ENCODE measurements around the gene AKR1B1.

The AKR1B1 gene

DNA sequence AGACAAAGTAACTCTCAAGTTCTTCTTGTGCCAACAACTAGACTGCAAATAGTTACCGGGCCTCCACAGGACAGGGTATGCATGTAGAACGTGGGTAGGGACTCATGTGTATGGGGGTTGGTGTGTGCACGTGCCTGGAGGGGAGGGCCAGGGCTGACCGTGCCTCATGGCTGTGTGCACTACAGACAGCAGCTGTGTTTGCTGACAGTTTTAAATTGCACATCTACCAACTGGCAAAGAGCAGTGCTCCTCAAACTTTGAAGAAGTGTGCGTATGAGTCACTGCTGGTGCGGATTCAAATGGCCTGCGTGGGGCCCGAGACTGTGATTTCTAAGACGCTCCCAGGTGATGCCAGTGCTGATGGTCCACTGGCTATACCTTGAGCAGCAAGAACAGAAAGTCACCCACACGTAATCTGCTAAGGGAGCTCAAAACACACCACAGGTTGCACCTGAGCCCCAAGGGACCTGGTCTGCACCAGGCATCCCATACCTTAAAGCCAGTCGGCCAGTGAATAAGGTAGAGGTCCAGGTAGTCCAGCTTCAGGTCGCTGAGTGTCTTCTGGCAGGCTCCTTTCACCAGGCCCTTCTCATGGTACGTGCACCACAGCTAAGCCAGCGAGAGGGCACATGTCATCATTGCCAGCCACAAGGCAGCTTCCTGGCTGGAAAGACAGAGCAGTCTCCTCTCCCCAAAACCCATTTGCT, 8.5 kb downstream of the AKR1B1 start:
- Mint-ChIP-seq H3K9me3 (no peaks in the 10 kb centered on the region), H3K36me3 (ENCODE audit: insufficient read depth) (peaks cover 22% of the 10 kb centered on the region), H3K4me1 (peaks cover 29% of the 10 kb centered on the region), H3K27me3 (no peaks in the 10 kb centered on the region), H3K4me3 (no peak overlapping the region), H3K27ac (ENCODE audit: low read depth) (no peak overlapping the region)
- DNase-seq (ENCODE audit: low spot score in 2 of 2) (no peak), ATAC-seq (replicated peaks; ENCODE audit: extremely low read depth, poor library complexity, severe bottlenecking) (no peak)

DNA sequence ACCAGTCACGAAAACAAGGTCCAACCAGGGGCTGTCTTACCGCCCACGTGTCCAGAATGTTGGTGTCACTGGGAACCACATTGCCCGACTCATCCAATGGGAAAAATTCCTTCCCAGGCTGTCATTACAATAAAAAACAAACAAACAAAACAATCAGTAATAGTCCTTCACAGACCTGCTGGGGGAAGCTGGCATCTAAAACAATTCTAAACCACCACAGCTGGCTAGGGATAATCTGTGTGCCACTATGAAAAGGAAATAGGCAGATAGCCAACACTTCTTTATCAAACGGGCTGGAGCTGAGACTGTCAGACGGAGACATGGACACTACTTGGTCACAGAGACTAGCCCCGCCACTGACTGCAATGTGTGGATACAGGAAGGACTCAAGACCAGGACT, 9.2 kb downstream of the AKR1B1 start:
- Mint-ChIP-seq H3K27me3 (no peaks in the 10 kb centered on the region), H3K27ac (ENCODE audit: low read depth) (no peak overlapping the region), H3K36me3 (ENCODE audit: insufficient read depth) (peaks cover 25% of the 10 kb centered on the region), H3K4me1 (peaks cover 22% of the 10 kb centered on the region), H3K4me3 (no peak overlapping the region), H3K9me3 (no peaks in the 10 kb centered on the region)
- ATAC-seq (replicated peaks; ENCODE audit: extremely low read depth, poor library complexity, severe bottlenecking) (no peak), DNase-seq (ENCODE audit: low spot score in 2 of 2) (no peak)

DNA sequence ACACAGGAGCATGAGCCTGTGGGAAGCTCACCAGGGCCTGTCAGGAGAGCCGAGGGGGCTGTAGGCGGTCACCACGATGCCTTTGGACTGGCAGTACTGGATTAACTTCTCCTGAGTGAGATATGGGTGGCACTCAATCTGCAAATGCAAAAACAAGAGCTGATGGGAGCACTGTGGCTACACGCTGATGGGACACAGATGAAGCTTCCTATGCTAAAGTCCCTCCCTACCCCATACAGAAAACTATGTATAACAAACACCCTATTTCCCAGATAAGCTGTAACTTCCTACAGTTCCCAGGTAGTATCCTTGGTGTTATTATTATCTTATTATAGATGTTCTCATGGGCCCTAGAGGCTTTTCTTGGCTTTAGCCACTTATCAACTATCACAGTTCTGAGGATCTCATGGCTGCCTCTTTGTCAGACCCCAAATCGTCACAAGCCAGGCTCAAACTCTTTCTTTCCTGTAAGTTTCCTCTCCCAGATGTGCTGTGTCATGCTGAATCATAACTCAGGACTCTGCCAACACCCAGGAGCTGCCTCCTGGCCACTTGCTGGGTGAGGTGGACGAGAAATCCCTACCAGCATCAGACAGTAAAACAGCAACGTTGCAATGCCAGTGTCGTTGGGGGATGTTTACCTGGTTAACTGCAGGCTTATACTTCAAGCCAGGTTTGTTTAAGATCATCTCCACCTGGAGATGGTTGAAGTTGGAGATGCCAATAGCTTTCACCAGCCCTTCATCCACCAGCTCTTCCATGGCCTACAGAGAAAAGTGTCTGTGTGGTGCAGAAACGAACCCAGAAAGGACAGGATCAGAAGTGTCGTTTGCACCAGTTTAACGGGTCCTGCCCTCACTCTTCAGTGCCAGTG, 10.3 kb downstream of the AKR1B1 start:
- H3K36me3 Mint-ChIP-seq (ENCODE audit: insufficient read depth), result peaks cover 30% of the 10 kb centered on the region
- no peak overlapping the region for H3K27ac Mint-ChIP-seq (ENCODE audit: low read depth)
- peaks cover 11% of the 10 kb centered on the region for H3K4me1 Mint-ChIP-seq
- DNase-seq (ENCODE audit: low spot score in 2 of 2), result no peak
- no peaks in the 10 kb centered on the region for H3K27me3 Mint-ChIP-seq
- no peak overlapping the region for H3K4me3 Mint-ChIP-seq
- ATAC-seq (replicated peaks; ENCODE audit: extremely low read depth, poor library complexity, severe bottlenecking), result no peak
- H3K9me3 Mint-ChIP-seq, result no peaks in the 10 kb centered on the region

DNA sequence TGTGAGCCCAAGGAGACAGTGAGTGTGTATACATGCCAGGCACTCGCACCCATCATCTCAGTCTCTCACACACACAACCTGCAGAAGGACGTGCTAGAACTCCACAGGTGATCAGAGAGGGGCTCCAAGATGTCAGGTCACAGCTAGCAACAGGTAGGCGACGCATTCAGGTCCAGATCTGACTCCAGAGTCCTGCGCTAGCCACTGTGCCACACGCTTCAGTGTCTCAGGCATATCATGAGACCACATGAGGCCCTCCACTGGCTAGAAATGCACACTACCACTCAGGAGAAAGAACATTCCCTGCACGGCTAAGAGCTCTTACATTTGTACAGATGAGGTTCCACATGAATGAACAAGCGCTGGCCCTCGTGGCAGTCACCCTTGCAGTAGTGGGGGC, 11.5 kb downstream of the AKR1B1 start:
- Mint-ChIP-seq H3K9me3 (no peaks in the 10 kb centered on the region), H3K36me3 (ENCODE audit: insufficient read depth) (peaks cover 36% of the 10 kb centered on the region), H3K4me3 (no peak overlapping the region), H3K27me3 (no peaks in the 10 kb centered on the region), H3K27ac (ENCODE audit: low read depth) (no peak overlapping the region), H3K4me1 (peaks cover 5% of the 10 kb centered on the region)
- DNase-seq (ENCODE audit: low spot score in 2 of 2) (no peak), ATAC-seq (replicated peaks; ENCODE audit: extremely low read depth, poor library complexity, severe bottlenecking) (no peak)

DNA sequence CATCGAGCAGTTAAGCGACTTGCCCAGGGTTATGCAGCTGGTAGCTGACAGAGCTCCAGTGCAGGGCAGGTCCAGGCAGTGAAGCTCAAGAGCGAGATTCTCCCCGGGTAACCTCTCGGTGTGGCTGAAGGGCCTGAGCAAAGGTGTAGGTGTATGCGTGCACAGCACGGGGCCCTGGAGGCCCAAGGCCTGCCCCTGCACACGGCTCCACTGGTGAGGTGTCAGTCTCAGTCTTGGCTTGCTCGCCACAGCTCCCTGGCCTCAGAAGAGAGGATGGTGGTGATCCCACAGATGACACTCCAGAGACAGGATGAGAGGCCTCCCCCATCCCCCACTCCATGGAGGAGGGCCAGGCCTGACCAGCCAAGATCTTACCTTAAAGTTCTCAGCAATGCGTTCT, 12.0 kb downstream of the AKR1B1 start:
- peaks cover 36% of the 10 kb centered on the region for H3K36me3 Mint-ChIP-seq (ENCODE audit: insufficient read depth)

DNA sequence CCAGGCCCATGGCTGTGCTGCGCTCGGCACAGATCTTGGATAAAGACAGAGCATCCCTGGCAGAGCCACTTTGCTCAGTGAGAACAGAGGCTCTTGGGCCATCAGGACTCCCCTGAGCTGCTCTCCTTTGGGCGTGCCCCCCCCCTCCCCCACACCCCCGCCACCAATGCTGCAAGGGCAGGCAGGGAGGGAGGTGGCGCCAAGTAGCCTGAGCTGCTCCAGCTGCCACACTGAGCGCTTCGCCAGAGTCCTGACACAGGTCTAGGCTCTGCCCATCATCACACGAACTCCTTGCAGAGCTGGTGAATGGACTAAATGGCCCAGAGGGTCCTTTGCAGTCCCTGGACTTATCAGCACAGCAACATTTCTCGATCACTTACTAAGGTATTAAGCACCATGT, 12.5 kb downstream of the AKR1B1 start:
- Mint-ChIP-seq H3K36me3 (ENCODE audit: insufficient read depth) (peaks cover 36% of the 10 kb centered on the region), H3K27ac (ENCODE audit: low read depth) (no peak overlapping the region), H3K4me1 (no peaks in the 10 kb centered on the region), H3K9me3 (no peaks in the 10 kb centered on the region), H3K27me3 (no peaks in the 10 kb centered on the region), H3K4me3 (no peak overlapping the region)
- DNase-seq (ENCODE audit: low spot score in 2 of 2) (no peak), ATAC-seq (replicated peaks; ENCODE audit: extremely low read depth, poor library complexity, severe bottlenecking) (no peak)

More for the DNA sequence above, 12.0 kb downstream of the AKR1B1 start:
- no peak overlapping the region for H3K4me3 Mint-ChIP-seq
- H3K4me1 Mint-ChIP-seq, result peaks cover under 1% of the 10 kb centered on the region
- no peaks in the 10 kb centered on the region for H3K9me3 Mint-ChIP-seq
- H3K27ac Mint-ChIP-seq (ENCODE audit: low read depth), result no peak overlapping the region
- ATAC-seq (replicated peaks; ENCODE audit: extremely low read depth, poor library complexity, severe bottlenecking) (no peak), DNase-seq (ENCODE audit: low spot score in 2 of 2) (no peak)
- H3K27me3 Mint-ChIP-seq, result no peaks in the 10 kb centered on the region

DNA sequence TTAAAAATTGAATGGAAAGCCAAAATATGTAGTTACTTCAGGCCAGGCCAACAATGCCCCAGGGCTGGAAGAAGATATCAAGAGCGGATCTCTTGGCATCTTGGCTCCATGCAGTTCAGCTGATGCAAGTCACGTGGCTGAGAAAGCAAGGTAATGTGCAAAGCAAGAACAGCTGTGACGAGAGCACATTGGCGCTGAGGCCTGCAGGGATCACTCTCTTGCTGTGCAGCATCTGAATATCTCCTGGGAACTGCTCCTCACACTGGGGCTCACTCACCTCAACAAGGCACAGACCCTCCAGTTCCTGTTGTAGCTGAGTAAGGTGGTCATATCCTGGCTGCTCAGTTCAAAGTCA, 14.0 kb downstream of the AKR1B1 start:
- H3K27me3 Mint-ChIP-seq, result no peaks in the 10 kb centered on the region

DNA sequence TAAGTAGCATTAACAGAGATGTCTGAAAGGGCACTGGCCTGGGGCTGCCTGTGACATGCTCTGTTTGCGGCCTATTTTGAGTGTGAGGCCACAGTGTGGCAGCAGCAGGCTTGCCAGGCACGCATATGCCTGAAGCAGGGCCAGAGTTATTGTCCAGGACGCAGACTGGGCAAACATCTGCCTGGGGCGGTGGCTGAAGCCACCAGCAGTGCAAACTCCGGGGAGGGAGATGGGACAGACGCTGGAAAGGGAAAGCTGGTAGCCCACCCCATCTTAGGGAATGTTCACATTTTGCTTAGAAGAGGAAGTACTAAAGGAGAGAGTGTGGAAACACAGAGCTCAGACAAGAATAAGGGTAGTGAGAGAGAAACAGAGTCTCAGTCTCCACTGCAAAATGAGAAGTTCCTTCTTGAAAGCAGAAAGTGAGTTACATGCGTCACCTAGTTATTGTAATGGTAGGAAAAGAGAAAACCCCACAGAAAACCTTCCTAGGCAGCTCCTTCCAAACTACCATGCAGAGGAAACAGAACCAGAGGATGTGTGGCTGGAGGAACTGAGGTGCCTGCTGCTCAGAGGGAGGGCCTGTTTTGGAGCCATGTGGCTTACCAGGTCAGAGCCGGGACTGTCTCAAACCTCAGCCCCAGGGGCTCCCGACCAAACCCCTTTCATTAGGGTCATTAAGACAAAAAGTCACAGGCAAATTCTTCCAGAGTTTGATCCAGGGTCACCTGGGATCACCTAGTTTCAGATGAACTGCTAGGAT, 14.5 kb downstream of the AKR1B1 start:
- Mint-ChIP-seq H3K4me3 (no peak overlapping the region), H3K9me3 (no peaks in the 10 kb centered on the region), H3K4me1 (no peaks in the 10 kb centered on the region), H3K27ac (ENCODE audit: low read depth) (no peak overlapping the region), H3K36me3 (ENCODE audit: insufficient read depth) (peaks cover 32% of the 10 kb centered on the region), H3K27me3 (no peaks in the 10 kb centered on the region)
- DNase-seq (ENCODE audit: low spot score in 2 of 2) (no peak), ATAC-seq (replicated peaks; ENCODE audit: extremely low read depth, poor library complexity, severe bottlenecking) (no peak)

More for the DNA sequence above, 14.0 kb downstream of the AKR1B1 start:
- no peak overlapping the region for H3K27ac Mint-ChIP-seq (ENCODE audit: low read depth)
- H3K9me3 Mint-ChIP-seq, result no peaks in the 10 kb centered on the region
- ATAC-seq (replicated peaks; ENCODE audit: extremely low read depth, poor library complexity, severe bottlenecking) (no peak), DNase-seq (ENCODE audit: low spot score in 2 of 2) (no peak)
- H3K4me1 Mint-ChIP-seq, result no peaks in the 10 kb centered on the region
- no peak overlapping the region for H3K4me3 Mint-ChIP-seq
- peaks cover 35% of the 10 kb centered on the region for H3K36me3 Mint-ChIP-seq (ENCODE audit: insufficient read depth)

DNA sequence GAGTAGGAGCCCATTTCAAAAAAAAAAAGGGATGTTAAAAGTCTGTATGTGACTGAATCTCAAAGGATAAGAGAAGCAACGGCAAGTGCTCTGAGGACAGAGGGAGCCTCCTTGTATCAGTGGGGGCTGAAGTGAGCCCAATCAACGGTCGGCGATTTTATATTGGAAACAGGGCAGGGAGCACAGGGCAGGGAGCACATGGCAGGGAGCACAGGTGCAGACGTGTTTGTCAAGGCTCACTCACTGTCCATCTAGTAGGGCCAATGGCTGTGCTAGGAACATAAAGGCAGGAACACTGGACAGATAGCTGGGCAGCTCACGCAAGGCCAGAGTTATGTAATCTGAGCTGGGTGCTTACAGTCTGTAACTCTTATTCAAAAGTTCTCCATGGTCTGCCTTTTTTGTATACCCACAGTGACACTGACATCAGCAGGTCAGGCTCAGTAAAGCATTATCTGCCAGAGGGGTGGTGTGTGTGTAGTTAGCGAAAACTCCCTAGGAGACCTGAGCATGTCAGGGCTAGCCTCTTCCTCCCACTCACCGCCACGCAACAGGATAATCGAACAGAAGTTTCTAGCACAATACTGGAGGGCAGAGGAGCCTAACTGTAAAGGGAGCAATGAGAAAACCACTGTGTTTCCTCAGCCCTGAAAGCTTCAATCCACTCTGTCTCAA, 15.4 kb downstream of the AKR1B1 start:
- DNase-seq (ENCODE audit: low spot score in 2 of 2) (no peak), ATAC-seq (replicated peaks; ENCODE audit: extremely low read depth, poor library complexity, severe bottlenecking) (no peak)
- Mint-ChIP-seq H3K27me3 (no peaks in the 10 kb centered on the region), H3K9me3 (peaks cover 4% of the 10 kb centered on the region), H3K4me3 (no peak overlapping the region), H3K27ac (ENCODE audit: low read depth) (no peak overlapping the region), H3K4me1 (no peaks in the 10 kb centered on the region), H3K36me3 (ENCODE audit: insufficient read depth) (peaks cover 28% of the 10 kb centered on the region)

DNA sequence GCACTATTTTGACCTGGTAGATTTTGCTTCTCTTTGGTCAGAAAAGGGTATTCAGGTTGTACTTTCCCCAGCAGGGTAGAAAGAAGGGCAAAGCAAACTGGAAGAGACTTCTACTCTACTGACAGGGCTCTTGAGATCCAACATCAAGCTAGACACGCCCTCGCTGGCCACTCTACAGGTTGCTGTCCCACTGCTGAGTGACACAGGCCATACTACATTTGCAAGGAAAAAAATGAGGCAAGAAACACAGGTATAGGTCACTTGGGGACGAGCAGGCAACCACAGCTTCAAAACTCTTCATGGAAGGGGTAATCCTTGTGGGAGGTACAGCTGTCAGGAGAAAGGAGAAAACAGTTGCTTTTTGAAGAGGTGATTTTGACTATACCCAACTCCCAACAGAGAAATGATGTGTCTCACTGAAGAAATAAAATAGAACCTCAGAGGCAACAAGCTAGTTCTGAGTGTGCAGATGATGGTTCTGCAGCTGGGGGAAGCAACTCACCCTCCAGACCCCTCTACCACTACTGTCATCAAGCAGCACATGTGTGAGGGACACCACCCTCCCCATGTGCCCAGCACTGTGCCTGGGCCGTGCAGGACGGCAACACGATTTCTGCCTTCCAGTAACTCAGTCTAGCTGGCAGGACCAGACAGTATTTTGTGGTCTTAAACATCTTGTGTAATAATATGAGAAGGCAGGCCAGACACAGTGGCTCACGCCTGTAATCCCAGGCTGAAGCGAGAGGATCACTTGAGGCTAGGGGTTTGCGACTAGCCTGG, 16.3 kb downstream of the AKR1B1 start:
- H3K36me3 Mint-ChIP-seq (ENCODE audit: insufficient read depth), result peaks cover 25% of the 10 kb centered on the region
- no peaks in the 10 kb centered on the region for H3K27me3 Mint-ChIP-seq
- no peak overlapping the region for H3K4me3 Mint-ChIP-seq
- DNase-seq (ENCODE audit: low spot score in 2 of 2), result no peak
- H3K27ac Mint-ChIP-seq (ENCODE audit: low read depth), result no peak overlapping the region
- peaks cover 5% of the 10 kb centered on the region for H3K9me3 Mint-ChIP-seq
- H3K4me1 Mint-ChIP-seq, result no peaks in the 10 kb centered on the region
- no peak for ATAC-seq (replicated peaks; ENCODE audit: extremely low read depth, poor library complexity, severe bottlenecking)

DNA sequence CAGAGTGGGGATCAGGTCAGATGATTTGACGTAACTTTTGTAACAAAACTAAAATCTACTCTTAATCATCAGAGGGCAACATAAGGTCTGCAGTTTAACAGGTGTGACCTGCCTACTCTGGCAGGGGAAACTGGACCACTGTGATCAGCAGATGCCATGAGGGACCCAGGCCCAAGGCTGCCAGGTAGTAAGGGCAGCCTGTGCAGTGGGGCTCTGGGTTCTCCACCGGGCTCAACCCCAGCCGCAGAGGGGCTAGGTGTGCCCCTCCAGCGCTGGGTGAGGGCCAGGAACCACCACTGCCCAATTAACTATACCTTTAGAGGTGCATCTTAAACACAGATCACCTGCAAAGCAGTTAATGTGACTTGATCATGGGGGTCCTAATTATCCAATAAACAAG, 17.6 kb downstream of the AKR1B1 start:
- DNase-seq (ENCODE audit: low spot score in 2 of 2) (no peak), ATAC-seq (replicated peaks; ENCODE audit: extremely low read depth, poor library complexity, severe bottlenecking) (no peak)
- Mint-ChIP-seq H3K36me3 (ENCODE audit: insufficient read depth) (peaks cover 25% of the 10 kb centered on the region), H3K27ac (ENCODE audit: low read depth) (no peak overlapping the region), H3K4me1 (no peaks in the 10 kb centered on the region), H3K9me3 (peaks cover 5% of the 10 kb centered on the region), H3K27me3 (no peaks in the 10 kb centered on the region), H3K4me3 (no peak overlapping the region)

DNA sequence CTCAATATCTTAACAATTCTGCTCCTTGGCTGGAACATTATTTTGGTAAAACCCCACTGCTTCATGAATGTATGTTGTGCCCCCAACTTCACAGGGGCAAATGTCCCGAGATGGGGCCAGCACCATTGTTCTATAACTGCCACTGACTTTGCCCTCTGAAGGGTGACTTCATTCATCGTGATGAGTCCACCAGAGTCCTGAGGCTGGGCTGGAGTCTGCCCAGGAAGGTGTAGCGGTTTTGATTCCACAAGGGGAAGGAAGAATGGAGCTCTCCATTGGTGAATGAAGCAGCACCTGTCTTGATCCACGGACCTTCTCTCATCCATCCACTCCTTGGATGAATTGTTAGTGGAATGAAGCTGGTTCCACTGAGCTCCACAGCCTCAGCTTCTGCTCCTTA, 18.4 kb downstream of the AKR1B1 start:
- Mint-ChIP-seq H3K4me3 (no peak overlapping the region), H3K27ac (ENCODE audit: low read depth) (no peak overlapping the region), H3K9me3 (peaks cover 5% of the 10 kb centered on the region), H3K36me3 (ENCODE audit: insufficient read depth) (peaks cover 21% of the 10 kb centered on the region), H3K27me3 (no peaks in the 10 kb centered on the region), H3K4me1 (no peaks in the 10 kb centered on the region)
- ATAC-seq (replicated peaks; ENCODE audit: extremely low read depth, poor library complexity, severe bottlenecking), result no peak
- DNase-seq (ENCODE audit: low spot score in 2 of 2), result no peak

Data from central memory CD8-positive, alpha-beta T cell (primary cell).